Gastroesophageal sphincter (tissue), 3 donors: ENCODE measurements around the gene RAB25.

Source experiments
- CTCF ChIP-seq, 4 experiments: fragments of 200-600 bp in 2 of 4; fragments of 450-650 bp in 2 of 4; sonication (generic) in 1 of 4; IDR thresholded peaks; one replicate each; pipeline ENCODE4 v1.5.1; 2017 to 2019; ENCODE audit warnings: antibody characterized with exemption in 4 of 4, mild to moderate bottlenecking in 2 of 4, moderate library complexity in 2 of 4
- POLR2A ChIP-seq, 2 donors: fragments of 450-650 bp; IDR thresholded peaks; one replicate each; pipeline ENCODE4 v1.6.1; 2017; ENCODE audit warnings: antibody characterized with exemption in 2 of 2, mild to moderate bottlenecking in 2 of 2, moderate library complexity in 1 of 2

- TF ChIP-seq CTCF (IDR thresholded peaks at IDR 0.05) (no peak), POLR2A (IDR thresholded peaks at IDR 0.05) (no peak)
Measured at GRCh38 chr1:156098784-156099183, 37.8 kb downstream of the RAB25 start.
